Pancreas (tissue), 10 donors: ENCODE results near the gene ZDHHC1. TPM values are rescaled to one million over a fixed set of nuclear protein-coding genes. Genes with fewer than 3 reads are reported as not detected.

Experiments
- ATAC-seq, 4 donors: fragments of 200-7000 bp; cut with Tn5 transposase; one replicate each; pipeline versions ENCODE4 v1.8.0 to v1.9.1; 2020; ENCODE audit warnings: mild to moderate bottlenecking in 4 of 4, moderate library complexity in 4 of 4
- DNase-seq, 6 donors: peaks; one replicate each; pipeline ENCODE4 v3.0.0-alpha.2; 2020
- FAIRE-seq: peaks from 2 replicates; lab custom pipeline; 2012; peaks lifted over from hg19 to GRCh38; lab: Jason Lieb, UNC
- H3K27ac ChIP-seq, 4 donors: fragments of 200-600 bp; sonication (generic); 1 replicate in 3 of 4; 2 replicates in 1 of 4; pipeline versions ENCODE4 v1.5.0 to v1.8.0; 2020
- H3K27me3 ChIP-seq, 4 donors: fragments of 200-600 bp; one replicate each; pipeline ENCODE4 v1.8.0; 2021
- H3K36me3 ChIP-seq, 3 donors: fragments of 200-600 bp; sonication (generic) in 1 of 3; one replicate each; pipeline versions ENCODE4 v1.5.0 to v1.8.0; 2020 to 2021
- H3K4me1 ChIP-seq, 3 donors: fragments of 200-600 bp; one replicate each; pipeline ENCODE4 v1.8.0; 2021
- H3K4me3 ChIP-seq, 4 donors: fragments of 200-600 bp; sonication (generic) in 2 of 4; one replicate each; pipeline versions ENCODE4 v1.5.0 to v1.8.0; 2020 to 2021
- H3K9me3 ChIP-seq, 4 donors: fragments of 200-600 bp; one replicate each; pipeline ENCODE4 v1.8.0; 2021
- CTCF ChIP-seq, 4 donors: fragments of 200-600 bp; sonication (generic) in 3 of 4; IDR thresholded peaks; one replicate each; pipeline versions ENCODE4 v1.5.0 to v1.8.0; 2021; ENCODE audit warnings: antibody characterized with exemption in 4 of 4
- WGBS, 2 donors: extraction: QIAGEN DNeasy Blood & Tissue Kit; methylation state at CpG; one replicate each; pipeline ENCODE4 v1.1.7; 2013; 5-methylcytosine and 5-hydroxymethylcytosine counted together
- intact Hi-C, 3 donors: fragments of 100-400 bp; cut with DNase I; formaldehyde crosslinking; loops; one replicate each; pipeline versions ENCODE4 v1.11.1 to v1.14.2; 2022
- polyA plus RNA-seq, 2 donors: library from polyadenylated mRNA; stranded (reverse); fragments of 200-250 nt; gene quantifications; one replicate each; pipeline ENCODE4 v1.2.3, GENCODE V29; 2013
- total RNA-seq, 6 donors: library from RNA; stranded (reverse); fragmentation: NEBNext Ultra II Directional in 4 of 6; extraction: Animal tissue kit (Norgen Biotek cat#: 25700) in 4 of 6; gene quantifications; one replicate each; pipeline versions ENCODE4 v1.2.1 to v1.2.4, GENCODE V29; 2021 to 2023
- donor health status: healthy with polysubstance abuse.
- donor health status: DM: no; HTN: no; CAD: no; lungs with moderate emphysema.
- donor health status: DM: no; HTN: no; CAD: no.
- donor health status: control.
- donor health status: control.
- donor health status: Bipolar disorder and iron deficiency.
- donor health status: DM: yes; HTN: yes; CAD: no.
- donor health status: DM: no; HTN: no; CAD: no.
- donor health status: DM: no; HTN: no; CAD: no.
- donor health status: DM: yes; HTN: yes; CAD: no.

ZDHHC1 gene
- total and polyA plus RNA-seq, 8 donors: 8.1 to 15.2 (median 10.0) TPM

- Histone ChIP-seq H3K36me3 (no peaks in the 10 kb centered on the region), H3K4me1 (no peaks in the 10 kb centered on the region), H3K27ac (peak overlapping the region in 1 of 4 donors; percentile 41), H3K9me3 (no peaks in the 10 kb centered on the region), H3K4me3 (no peak overlapping the region), H3K27me3 (no peaks in the 10 kb centered on the region)
- FAIRE-seq (no peak), DNase-seq (no peak), ATAC-seq (peak; percentile 43 to 64 (median 60))
- 53 to 63% methylated on average over 1 of the region's 1 CpG for WGBS, 2 donors
- intact Hi-C loops: no loop called here
- no peak for TF ChIP-seq CTCF (IDR thresholded peaks at IDR 0.05)
These were observed 70.9 kb downstream of the ZDHHC1 start for GRCh38 chr16:67345401-67345800.

Other genes starting within 250 kb of the ZDHHC1 start
- 10 to 100 TPM; 15.2 to 31.2 (median 19.8) TPM for gene NOL3, start 245.9 kb downstream of the ZDHHC1 start, total RNA-seq
- gene NOL3, start 245.9 kb downstream of the ZDHHC1 start, polyA plus RNA-seq: 100 to 1,000 TPM in 1 of 2 donors, 10 to 100 TPM in 1; 84.5 to 119 TPM
- gene MATCAP1, start 232.5 kb downstream of the ZDHHC1 start, total RNA-seq: 10 to 100 TPM in 3 of 6 donors, 1 to 10 TPM in 3; 4.8 to 22.3 (median 10.4) TPM
- 10 to 100 TPM; 51.2 to 55.6 TPM for gene MATCAP1, start 232.5 kb downstream of the ZDHHC1 start, polyA plus RNA-seq
- gene EXOC3L1, start 226.3 kb downstream of the ZDHHC1 start, total RNA-seq: 1 to 10 TPM in 3 of 6 donors, under 1 TPM in 3; 0.67 to 2.3 (median 1.2) TPM
- 1 to 10 TPM; 5.2 to 6.2 TPM for gene EXOC3L1, start 226.3 kb downstream of the ZDHHC1 start, polyA plus RNA-seq
- 10 to 100 TPM; 14.8 to 27.7 (median 19.3) TPM for gene E2F4, start 224.3 kb downstream of the ZDHHC1 start, total RNA-seq
- 10 to 100 TPM; 54.9 to 61.3 TPM for gene E2F4, start 224.3 kb downstream of the ZDHHC1 start, polyA plus RNA-seq
- gene ELMO3, start 217.3 kb downstream of the ZDHHC1 start, total RNA-seq: 10 to 100 TPM; 14.6 to 23.7 (median 23.0) TPM
- gene ELMO3, start 217.3 kb downstream of the ZDHHC1 start, polyA plus RNA-seq: 10 to 100 TPM; 41.0 to 52.4 TPM
- gene TMEM208, start 189.3 kb downstream of the ZDHHC1 start, total RNA-seq: 10 to 100 TPM; 19.2 to 31.2 (median 26.0) TPM
- 10 to 100 TPM; 83.4 to 96.6 TPM for gene TMEM208, start 189.3 kb downstream of the ZDHHC1 start, polyA plus RNA-seq
- 10 to 100 TPM in 2 of 6 donors, 1 to 10 TPM in 4; 7.8 to 20.8 (median 8.8) TPM for gene FHOD1, start 169.0 kb downstream of the ZDHHC1 start, total RNA-seq
- 10 to 100 TPM; 34.0 to 41.2 TPM for gene FHOD1, start 169.0 kb downstream of the ZDHHC1 start, polyA plus RNA-seq
- under 1 TPM; 0.22 to 0.69 (median 0.48) TPM for gene SLC9A5, start 167.5 kb downstream of the ZDHHC1 start, total RNA-seq
- gene SLC9A5, start 167.5 kb downstream of the ZDHHC1 start, polyA plus RNA-seq: 1 to 10 TPM; 1.3 to 1.5 TPM
- gene PLEKHG4, start 136.9 kb downstream of the ZDHHC1 start, total RNA-seq: 1 to 10 TPM; 3.5 to 8.1 (median 5.2) TPM
- gene PLEKHG4, start 136.9 kb downstream of the ZDHHC1 start, polyA plus RNA-seq: 10 to 100 TPM; 17.2 to 28.5 TPM
- gene KCTD19, start 89.7 kb downstream of the ZDHHC1 start, total RNA-seq: under 1 TPM in 4 of 6 donors, not detected in 2; 0.09 to 0.56 (median 0.36) TPM
- under 1 TPM; 0.42 to 0.70 TPM for gene KCTD19, start 89.7 kb downstream of the ZDHHC1 start, polyA plus RNA-seq
- gene LRRC36, start 89.7 kb downstream of the ZDHHC1 start, total RNA-seq: 1 to 10 TPM; 1.3 to 2.7 (median 2.1) TPM
- gene LRRC36, start 89.7 kb downstream of the ZDHHC1 start, polyA plus RNA-seq: 10 to 100 TPM in 1 of 2 donors, 1 to 10 TPM in 1; 4.2 to 16.4 TPM
- 10 to 100 TPM in 2 of 6 donors, 1 to 10 TPM in 4; 4.5 to 30.3 (median 7.1) TPM for gene TPPP3, start 23.0 kb downstream of the ZDHHC1 start, total RNA-seq
- gene TPPP3, start 23.0 kb downstream of the ZDHHC1 start, polyA plus RNA-seq: 10 to 100 TPM; 30.1 to 76.2 TPM
- 1 to 10 TPM; 1.4 to 6.8 (median 5.0) TPM for gene HSD11B2, start 14.6 kb upstream of the ZDHHC1 start, total RNA-seq
- gene HSD11B2, start 14.6 kb upstream of the ZDHHC1 start, polyA plus RNA-seq: 10 to 100 TPM in 1 of 2 donors, 1 to 10 TPM in 1; 7.7 to 11.3 TPM
- gene ATP6V0D1, start 64.7 kb upstream of the ZDHHC1 start, total RNA-seq: 10 to 100 TPM; 22.8 to 47.7 (median 32.3) TPM
- 10 to 100 TPM; 17.4 to 54.0 TPM for gene ATP6V0D1, start 64.7 kb upstream of the ZDHHC1 start, polyA plus RNA-seq
- gene AGRP, start 67.1 kb upstream of the ZDHHC1 start, total RNA-seq: not detected
- gene AGRP, start 67.1 kb upstream of the ZDHHC1 start, polyA plus RNA-seq: under 1 TPM in 1 of 2 donors, not detected in 1; 0.23 TPM
- 10 to 100 TPM; 31.8 to 53.8 (median 34.0) TPM for gene RIPOR1, start 112.4 kb upstream of the ZDHHC1 start, total RNA-seq
- gene RIPOR1, start 112.4 kb upstream of the ZDHHC1 start, polyA plus RNA-seq: 10 to 100 TPM; 43.3 to 49.1 TPM
- gene CTCF, start 146.0 kb upstream of the ZDHHC1 start, total RNA-seq: 10 to 100 TPM; 15.6 to 25.2 (median 17.0) TPM
- 10 to 100 TPM; 13.3 to 18.9 TPM for gene CTCF, start 146.0 kb upstream of the ZDHHC1 start, polyA plus RNA-seq
- 1 to 10 TPM in 5 of 6 donors, under 1 TPM in 1; 0.75 to 2.3 (median 1.3) TPM for gene CARMIL2, start 228.7 kb upstream of the ZDHHC1 start, total RNA-seq
- gene CARMIL2, start 228.7 kb upstream of the ZDHHC1 start, polyA plus RNA-seq: 1 to 10 TPM; 2.5 to 4.3 TPM
- gene ACD, start 243.8 kb upstream of the ZDHHC1 start, total RNA-seq: 10 to 100 TPM in 2 of 6 donors, 1 to 10 TPM in 4; 6.6 to 10.8 (median 9.7) TPM
- gene ACD, start 243.8 kb upstream of the ZDHHC1 start, polyA plus RNA-seq: 10 to 100 TPM; 16.9 to 29.0 TPM
- gene PARD6A, start 244.5 kb upstream of the ZDHHC1 start, total RNA-seq: 10 to 100 TPM in 4 of 6 donors, 1 to 10 TPM in 2; 8.6 to 18.2 (median 15.7) TPM
- gene PARD6A, start 244.5 kb upstream of the ZDHHC1 start, polyA plus RNA-seq: 10 to 100 TPM; 11.6 to 14.3 TPM